ENCODE measurements around the gene STX1B. TPM values are rescaled to one million over a fixed set of nuclear protein-coding genes. Genes with fewer than 3 reads are reported as not detected.
A peak's percentile ranks its signal among the peaks of the same experiment; 100 is the strongest.

Gene STX1B
- total RNA-seq, 2 experiments from 2014 or later = 0.47 to 2.1 TPM

GRCh38 chr16:30995927-30996323 is 14.5 kb downstream of the STX1B start:
- BruUV-seq (replicated peaks) = no TSS peak
- no peaks in the 10 kb centered on the region for H3K9me3 ChIP-seq (ENCODE audit: low read length)
- peaks cover 10% of the 10 kb centered on the region for H3K4me1 ChIP-seq (ENCODE audit: insufficient read depth, low read length, poor library complexity, severe bottlenecking)
- no peaks in the 10 kb centered on the region for H3K9me2 ChIP-seq (ENCODE audit: insufficient read depth, low read length)
- no peaks in the 10 kb centered on the region for H4K20me1 ChIP-seq (ENCODE audit: insufficient read depth, low read length)
- ChIA-PET POLR2A (no interaction called here), CTCF (ENCODE audit: unreplicated experiment) (no interaction called here)
- H3K36me3 ChIP-seq (ENCODE audit: insufficient read depth, low read length) = no peaks in the 10 kb centered on the region
- no peak overlapping the region for H3K27ac ChIP-seq (ENCODE audit: low read depth, low read length, poor library complexity, severe bottlenecking)
- intact Hi-C loops (cut with micrococcal nuclease; ENCODE audit: unreplicated experiment) = loop anchor here (2.0 to 5.0 kb wide), 2 partner anchors 73 to 76 kb away; partner anchors contain the start of genes FBXL19, ZNF646 and ZNF668
- peak overlapping the region; percentile 96 for H3K4me2 ChIP-seq (ENCODE audit: low read length)
- H3K4me3 ChIP-seq (ENCODE audit: low read depth, low read length, poor library complexity, severe bottlenecking) = peak overlapping the region; percentile 72
- H2AFZ ChIP-seq (ENCODE audit: low read length) = no peak overlapping the region
- TF ChIP-seq, protein P1, sequence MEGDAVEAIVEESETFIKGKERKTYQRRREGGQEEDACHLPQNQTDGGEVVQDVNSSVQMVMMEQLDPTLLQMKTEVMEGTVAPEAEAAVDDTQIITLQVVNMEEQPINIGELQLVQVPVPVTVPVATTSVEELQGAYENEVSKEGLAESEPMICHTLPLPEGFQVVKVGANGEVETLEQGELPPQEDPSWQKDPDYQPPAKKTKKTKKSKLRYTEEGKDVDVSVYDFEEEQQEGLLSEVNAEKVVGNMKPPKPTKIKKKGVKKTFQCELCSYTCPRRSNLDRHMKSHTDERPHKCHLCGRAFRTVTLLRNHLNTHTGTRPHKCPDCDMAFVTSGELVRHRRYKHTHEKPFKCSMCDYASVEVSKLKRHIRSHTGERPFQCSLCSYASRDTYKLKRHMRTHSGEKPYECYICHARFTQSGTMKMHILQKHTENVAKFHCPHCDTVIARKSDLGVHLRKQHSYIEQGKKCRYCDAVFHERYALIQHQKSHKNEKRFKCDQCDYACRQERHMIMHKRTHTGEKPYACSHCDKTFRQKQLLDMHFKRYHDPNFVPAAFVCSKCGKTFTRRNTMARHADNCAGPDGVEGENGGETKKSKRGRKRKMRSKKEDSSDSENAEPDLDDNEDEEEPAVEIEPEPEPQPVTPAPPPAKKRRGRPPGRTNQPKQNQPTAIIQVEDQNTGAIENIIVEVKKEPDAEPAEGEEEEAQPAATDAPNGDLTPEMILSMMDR (conservative IDR thresholded peaks at IDR 0.05; ENCODE audit: low read length) = no peak
- TF ChIP-seq EZH2phosphoT487 (IDR thresholded peaks at IDR 0.05; ENCODE audit: borderline replicate concordance, low read depth, low read length) = no peak
- no peaks in the 10 kb centered on the region for H3K79me2 ChIP-seq (ENCODE audit: insufficient read depth, low read depth, low read length)
- no peak for DNase-seq (ENCODE audit: low spot score)

- Histone ChIP-seq H3K36me3 (ENCODE audit: insufficient read depth, low read length) (no peaks in the 10 kb centered on the region), H2AFZ (ENCODE audit: low read length) (no peak overlapping the region), H4K20me1 (ENCODE audit: insufficient read depth, low read length) (no peaks in the 10 kb centered on the region), H3K4me1 (ENCODE audit: insufficient read depth, low read length, poor library complexity, severe bottlenecking) (peaks cover 10% of the 10 kb centered on the region), H3K27ac (ENCODE audit: low read depth, low read length, poor library complexity, severe bottlenecking) (no peak overlapping the region), H3K4me2 (ENCODE audit: low read length) (no peak overlapping the region), H3K4me3 (ENCODE audit: low read depth, low read length, poor library complexity, severe bottlenecking) (no peak overlapping the region), H3K79me2 (ENCODE audit: insufficient read depth, low read depth, low read length) (no peaks in the 10 kb centered on the region), H3K9me3 (ENCODE audit: low read length) (no peaks in the 10 kb centered on the region), H3K9me2 (ENCODE audit: insufficient read depth, low read length) (no peaks in the 10 kb centered on the region)
- CTCF ChIA-PET (ENCODE audit: unreplicated experiment) = no interaction called here
- intact Hi-C loops (cut with micrococcal nuclease; ENCODE audit: unreplicated experiment) = no loop called here
- POLR2A ChIA-PET = interaction anchor here (0.7 kb wide), 1 partner anchor 909 kb away, joined by 3 read pairs; no protein-coding TSS in a partner anchor
- no TSS peak for BruUV-seq (replicated peaks)
- no peak for DNase-seq (ENCODE audit: low spot score)
- TF ChIP-seq, protein P1 (conservative IDR thresholded peaks at IDR 0.05; ENCODE audit: low read length) = no peak
- no peak for TF ChIP-seq EZH2phosphoT487 (IDR thresholded peaks at IDR 0.05; ENCODE audit: borderline replicate concordance, low read depth, low read length)
Measured at GRCh38 chr16:30992931-30993816, 17.3 kb downstream of the STX1B start.

DNA sequence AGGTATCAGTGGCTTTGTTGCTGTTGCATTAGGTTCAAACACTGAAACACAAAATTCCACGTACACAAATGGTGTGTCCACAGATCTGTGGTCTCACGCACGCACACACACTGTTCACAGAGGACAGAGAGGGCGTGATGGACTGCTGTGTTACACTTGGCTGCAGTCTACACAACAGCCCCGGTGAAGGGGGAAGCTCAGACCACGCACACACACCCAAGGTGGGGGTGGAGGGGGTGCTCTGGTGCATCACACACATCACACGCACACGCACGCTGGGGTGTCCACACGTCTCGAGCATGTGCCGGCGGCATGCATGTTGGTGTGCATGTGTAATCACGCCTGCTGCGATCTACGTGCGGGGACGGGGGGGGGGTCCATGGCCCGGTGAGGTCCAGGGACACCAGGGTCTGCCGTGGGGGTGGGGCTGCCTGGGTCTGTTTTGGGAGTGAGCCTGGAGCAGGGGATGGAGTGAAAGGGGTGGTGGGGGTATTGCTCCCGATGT is 18.1 kb downstream of the STX1B start:
- ChIA-PET POLR2A (no interaction called here), CTCF (ENCODE audit: unreplicated experiment) (no interaction called here)
- Histone ChIP-seq H3K36me3 (ENCODE audit: insufficient read depth, low read length) (no peaks in the 10 kb centered on the region), H3K79me2 (ENCODE audit: insufficient read depth, low read depth, low read length) (no peaks in the 10 kb centered on the region), H3K9me2 (ENCODE audit: insufficient read depth, low read length) (no peaks in the 10 kb centered on the region), H4K20me1 (ENCODE audit: insufficient read depth, low read length) (no peaks in the 10 kb centered on the region), H3K27ac (ENCODE audit: low read depth, low read length, poor library complexity, severe bottlenecking) (no peak overlapping the region), H2AFZ (ENCODE audit: low read length) (no peak overlapping the region), H3K9me3 (ENCODE audit: low read length) (no peaks in the 10 kb centered on the region), H3K4me3 (ENCODE audit: low read depth, low read length, poor library complexity, severe bottlenecking) (no peak overlapping the region), H3K4me2 (ENCODE audit: low read length) (no peak overlapping the region), H3K4me1 (ENCODE audit: insufficient read depth, low read length, poor library complexity, severe bottlenecking) (peaks cover 10% of the 10 kb centered on the region)
- intact Hi-C loops (cut with micrococcal nuclease; ENCODE audit: unreplicated experiment) = no loop called here
- no TSS peak for BruUV-seq (replicated peaks)
- TF ChIP-seq, protein P1 (conservative IDR thresholded peaks at IDR 0.05; ENCODE audit: low read length) = no peak
- no peak for TF ChIP-seq EZH2phosphoT487 (IDR thresholded peaks at IDR 0.05; ENCODE audit: borderline replicate concordance, low read depth, low read length)
- DNase-seq (ENCODE audit: low spot score) = no peak
